Endothelial cell of umbilical vein (primary cell): Measurements from ENCODE around the gene FTSJ1. TPM values are rescaled to one million over a fixed set of nuclear protein-coding genes. Genes with fewer than 3 reads are reported as not detected.

ENCODE experiments used
- BruUV-seq: library from RNA; stranded (reverse); fragments of 400-500 nt; replicated peaks from 2 replicates; lab custom pipeline; 2021; lab: Mats Ljungman, UMichigan
- CTCF ChIA-PET: fragments of 300-600, 350-600 bp; sonication (Branson Sonifier 250); formaldehyde crosslinking; loops from one replicate; lab custom pipeline; 2021; ENCODE audit warnings: antibody characterized with exemption, inconsistent platforms; lab: Charles Lee
- POLR2A ChIA-PET: fragments of 300-600, 350-600 bp; sonication (Branson Sonifier 250); formaldehyde crosslinking; loops from one replicate; lab custom pipeline; 2021; ENCODE audit warnings: antibody characterized with exemption, inconsistent platforms; lab: Charles Lee
- DNase-seq: peaks from one replicate; pipeline ENCODE4 v3.0.0-alpha.2; 2011; ENCODE audit warnings: low read depth, low spot score
- FAIRE-seq: peaks from 2 replicates; lab custom pipeline; 2011; peaks lifted over from hg19 to GRCh38; lab: Jason Lieb, UNC
- H2AFZ ChIP-seq: 2 replicates; pipeline ENCODE4 v1.6.0; 2012; ENCODE audit warnings: low read depth, low read length, control low read depth, inconsistent platforms
- H3K27ac ChIP-seq: 2 replicates; pipeline ENCODE4 v1.5.1; 2011; ENCODE audit warnings: low read depth, mild to moderate bottlenecking, control low read depth, low read length, moderate library complexity; ENCODE audit not compliant: insufficient read depth
- H3K27me3 ChIP-seq, 2 experiments: 2 replicates each; pipeline versions ENCODE4 v1.6.0 to v1.6.1; 2011; ENCODE audit warnings: low read length in 2 of 2, mixed read lengths in 1 of 2; ENCODE audit not compliant: control insufficient read depth in 2 of 2, insufficient read depth in 2 of 2
- H3K36me3 ChIP-seq, 2 experiments: 2 replicates in 1 of 2; 3 replicates in 1 of 2; pipeline ENCODE4 v1.5.1; 2011; ENCODE audit warnings: low read length in 2 of 2, mild to moderate bottlenecking in 1 of 2, moderate library complexity in 1 of 2; ENCODE audit not compliant: control insufficient read depth in 2 of 2, insufficient read depth in 2 of 2; ENCODE audit errors: extremely low read depth in 1 of 2
- H3K4me1 ChIP-seq: 3 replicates; pipeline ENCODE4 v1.5.1; 2011; ENCODE audit warnings: mild to moderate bottlenecking, low read length; ENCODE audit not compliant: control insufficient read depth, insufficient read depth; ENCODE audit errors: extremely low read depth
- H3K4me2 ChIP-seq: 2 replicates; pipeline ENCODE4 v1.6.1; 2011; ENCODE audit warnings: low read length, control low read depth, mixed read lengths; ENCODE audit not compliant: insufficient read depth
- H3K4me3 ChIP-seq, 3 experiments: fragments of 200-600 bp in 1 of 3; sonication (generic), shearing (Covaris generic) in 1 of 3; replicated peaks in 1 of 3; 2 replicates each; pipeline ENCODE4 v1.5.1; 2011 to 2016; ENCODE audit warnings: control low read depth in 3 of 3, low read length in 3 of 3, mild to moderate bottlenecking in 2 of 3, inconsistent platforms in 1 of 3, low read depth in 1 of 3, moderate library complexity in 1 of 3; ENCODE audit not compliant: insufficient read depth in 1 of 3
- H3K79me2 ChIP-seq: 2 replicates; pipeline ENCODE4 v1.6.0; 2012; ENCODE audit warnings: low read length, inconsistent platforms; ENCODE audit not compliant: control insufficient read depth, insufficient read depth
- H3K9ac ChIP-seq: replicated peaks from 2 replicates; pipeline ENCODE3; 2011; ENCODE audit warnings: low read length, control low read depth; ENCODE audit not compliant: insufficient read depth; ENCODE audit errors: extremely low read depth
- H3K9me1 ChIP-seq: replicated peaks from 3 replicates; pipeline ENCODE4 v1.6.0; 2011; ENCODE audit warnings: mild to moderate bottlenecking, low read length; ENCODE audit not compliant: control insufficient read depth, insufficient read depth; ENCODE audit errors: extremely low read depth
- H3K9me3 ChIP-seq: replicated peaks from 2 replicates; pipeline ENCODE4 v1.5.1; 2012; ENCODE audit warnings: low read length, inconsistent platforms; ENCODE audit not compliant: control insufficient read depth, insufficient read depth
- H4K20me1 ChIP-seq: replicated peaks from 2 replicates; pipeline ENCODE3; 2011; ENCODE audit warnings: mild to moderate bottlenecking, low read length; ENCODE audit not compliant: control insufficient read depth, insufficient read depth; ENCODE audit errors: extremely low read depth
- CTCF ChIP-seq, 2 donors: IDR thresholded peaks; 1 replicate in 1 of 2; 2 replicates in 1 of 2; pipeline ENCODE4 v1.5.1; 2011; ENCODE audit warnings: low read length in 2 of 2, mild to moderate bottlenecking in 2 of 2, moderate library complexity in 2 of 2, control low read depth in 1 of 2, inconsistent platforms in 1 of 2, low read depth in 1 of 2; ENCODE audit not compliant: insufficient read depth in 1 of 2; ENCODE audit errors: extremely low read depth in 1 of 2
- EZH2 ChIP-seq: IDR thresholded peaks from 2 replicates; pipeline ENCODE4 v1.6.1; 2012; ENCODE audit warnings: borderline replicate concordance, low read depth, mild to moderate bottlenecking, moderate library complexity, low read length, inconsistent platforms; ENCODE audit not compliant: severe bottlenecking
- FOS ChIP-seq: IDR thresholded peaks from 2 replicates; pipeline ENCODE4 v1.6.1; 2011; ENCODE audit warnings: mild to moderate bottlenecking, low read length, moderate library complexity, borderline replicate concordance; ENCODE audit not compliant: insufficient read depth
- GATA2 ChIP-seq: IDR thresholded peaks from 2 replicates; pipeline ENCODE4 v1.7.0; 2011; ENCODE audit warnings: low read depth, mild to moderate bottlenecking, moderate library complexity, mixed read lengths, low read length; ENCODE audit not compliant: insufficient read length, insufficient read depth
- JUN ChIP-seq: IDR thresholded peaks from 2 replicates; pipeline ENCODE4 v1.6.1; 2011; ENCODE audit warnings: borderline replicate concordance, low read depth; ENCODE audit not compliant: insufficient read length, insufficient read depth
- MAX ChIP-seq: IDR thresholded peaks from 2 replicates; pipeline ENCODE4 v1.6.1; 2011; ENCODE audit not compliant: insufficient read depth, insufficient read length
- MYC ChIP-seq: IDR thresholded peaks from one replicate; pipeline ENCODE4 v1.6.1; 2011; ENCODE audit warnings: mild to moderate bottlenecking, low read depth, low read length
- POLR2A ChIP-seq: IDR thresholded peaks from 2 replicates; pipeline ENCODE4 v1.6.1; 2012; ENCODE audit warnings: low read depth, mild to moderate bottlenecking, control low read depth, low read length
- POLR2AphosphoS5 ChIP-seq: IDR thresholded peaks from 2 replicates; pipeline ENCODE4 v1.6.1; 2012; ENCODE audit warnings: low read depth, mild to moderate bottlenecking, control low read depth, low read length, moderate library complexity; ENCODE audit not compliant: insufficient read depth
- dilution Hi-C: fragments of 300-500 bp; cut with MboI; formaldehyde crosslinking; loops from one replicate; pipeline ENCODE4 v1.15.0; 2019; ENCODE audit warnings: low sequenced_read_pairs; ENCODE audit not compliant: extremely low pct_ligation_motif_present
- intact Hi-C: fragments of 100-400 bp; cut with micrococcal nuclease; formaldehyde crosslinking; loops from one replicate; pipeline ENCODE4 v1.10.0; 2022
- polyA plus RNA-seq, 4 experiments: library from polyadenylated mRNA; depleted of rRNA in 3 of 4; stranded (reverse) in 3 of 4; unstranded in 1 of 4; fragments of >200 nt; gene quantifications; 2 replicates each; pipeline versions ENCODE4 v1.2.1 to v1.2.3, GENCODE V29; 2011 to 2012; ENCODE audit warnings: missing spikeins in 1 of 4
- total RNA-seq: library from RNA; stranded (reverse); gene quantifications from 2 replicates; pipeline ENCODE4 v1.2.3, GENCODE V29; 2021

FTSJ1 gene
- total and polyA plus RNA-seq, 2 donors (not counting 3 experiments of a cell fraction or from before 2014, with no cell fraction given): 59.9 to 63.9 TPM

- FAIRE-seq: no peak
These were observed 13.9 kb downstream of the FTSJ1 start for GRCh38 chrX:48489892-48490291.

More at GRCh38 chrX:48489892-48490291, 13.9 kb downstream of the FTSJ1 start:
- H3K4me2 ChIP-seq: no peak overlapping the region
- TF ChIP-seq JUN: no peak
- TF ChIP-seq CTCF (IDR thresholded peaks at IDR 0.05; ENCODE audit: extremely low read depth in 1 of 2, insufficient read depth in 1 of 2, low read depth in 1 of 2, low read length in 2 of 2): no peak
- TF ChIP-seq MAX: no peak
- TF ChIP-seq GATA2: no peak
- TF ChIP-seq EZH2: no peak
- TF ChIP-seq POLR2AphosphoS5: no peak
- TF ChIP-seq FOS: no peak
- TF ChIP-seq POLR2A: no peak
- TF ChIP-seq MYC: no peak
- no TSS peak for BruUV-seq
- no peak for DNase-seq
- ChIA-PET POLR2A (no interaction called here), CTCF (no interaction called here)
- intact Hi-C loops (no loop called here), dilution Hi-C loops (no loop called here)
- peaks cover 7% of the 10 kb centered on the region for H3K4me1 ChIP-seq
- no peaks in the 10 kb centered on the region for H4K20me1 ChIP-seq
- no peak overlapping the region for H3K4me3 ChIP-seq
- H3K9ac ChIP-seq: no peak overlapping the region
- no peaks in the 10 kb centered on the region for H3K79me2 ChIP-seq
- no peak overlapping the region for H3K27ac ChIP-seq
- no peaks in the 10 kb centered on the region for H3K9me3 ChIP-seq
- H2AFZ ChIP-seq: no peak overlapping the region
- no peaks in the 10 kb centered on the region for H3K9me1 ChIP-seq
- H3K36me3 ChIP-seq: no peaks in the 10 kb centered on the region
- no peaks in the 10 kb centered on the region for H3K27me3 ChIP-seq
